CD4-positive, alpha-beta T cell (primary cell): ENCODE measurements around the gene SH3BGRL3. TPM values are rescaled to one million over a fixed set of nuclear protein-coding genes. Genes with fewer than 3 reads are reported as not detected.

ENCODE experiments used
- ATAC-seq: fragments of 200-7000 bp; cut with Tn5 transposase; one replicate; pipeline ENCODE4 v1.10.0; 2022; ENCODE audit warnings: mild to moderate bottlenecking; ENCODE audit not compliant: poor library complexity
- CTCF ChIA-PET: fragments of 350-600 bp; sonication (Branson Sonifier 250); formaldehyde crosslinking; loops from one replicate; lab custom pipeline; 2021; ENCODE audit warnings: antibody characterized with exemption, inconsistent platforms; lab: Charles Lee
- POLR2A ChIA-PET: fragments of 350-600 bp; sonication (Branson Sonifier 250); formaldehyde crosslinking; loops from one replicate; lab custom pipeline; 2021; ENCODE audit warnings: antibody characterized with exemption, inconsistent platforms; lab: Charles Lee
- DNase-seq, 14 experiments: peaks; one replicate each; pipeline ENCODE4 v3.0.0-alpha.2; 2013 to 2020; ENCODE audit warnings: mixed read lengths in 2 of 14
- H3K27ac ChIP-seq, 2 donors: one replicate each; pipeline versions ENCODE4 v1.5.1 to v1.7.0; 2013; ENCODE audit warnings: low read length in 2 of 2, low read depth in 1 of 2, mild to moderate bottlenecking in 1 of 2
- H3K27me3 ChIP-seq, 2 experiments: 1 replicate in 1 of 2; 2 replicates in 1 of 2; pipeline versions ENCODE4 v1.6.1 to v1.7.0; 2013; ENCODE audit warnings: low read length in 2 of 2, control low read depth in 1 of 2, mild to moderate bottlenecking in 1 of 2, moderate library complexity in 1 of 2; ENCODE audit not compliant: insufficient read depth in 2 of 2, control insufficient read depth in 1 of 2
- H3K36me3 ChIP-seq: one replicate; pipeline ENCODE4 v1.6.1; 2013; ENCODE audit warnings: low read length, control low read depth; ENCODE audit not compliant: insufficient read depth
- H3K4me1 ChIP-seq: one replicate; pipeline ENCODE4 v1.6.1; 2013; ENCODE audit warnings: low read length, control low read depth; ENCODE audit not compliant: insufficient read depth
- H3K4me3 ChIP-seq: one replicate; pipeline ENCODE4 v1.5.1; 2013; ENCODE audit warnings: mild to moderate bottlenecking, low read length, moderate library complexity
- H3K9me3 ChIP-seq, 2 experiments: 1 replicate in 1 of 2; 2 replicates in 1 of 2; pipeline versions ENCODE4 v1.6.1 to v1.7.0; 2013; ENCODE audit warnings: low read length in 2 of 2, mild to moderate bottlenecking in 2 of 2, control low read depth in 1 of 2, moderate library complexity in 1 of 2; ENCODE audit not compliant: control insufficient read depth in 1 of 2, insufficient read depth in 1 of 2
- H3K27ac Mint-ChIP-seq: one replicate; pipeline ENCODE4 v1.8.0; 2020; ENCODE audit warnings: mixed read lengths
- H3K27me3 Mint-ChIP-seq: one replicate; pipeline ENCODE4 v1.8.0; 2021; ENCODE audit warnings: mixed read lengths
- H3K36me3 Mint-ChIP-seq: one replicate; pipeline ENCODE4 v1.8.0; 2021; ENCODE audit warnings: low read depth, mixed read lengths
- H3K4me1 Mint-ChIP-seq: one replicate; pipeline ENCODE4 v1.8.0; 2021; ENCODE audit warnings: low read depth, mixed read lengths
- H3K4me3 Mint-ChIP-seq: one replicate; pipeline ENCODE4 v1.8.0; 2020; ENCODE audit warnings: mild to moderate bottlenecking, mixed read lengths
- H3K9me3 Mint-ChIP-seq: one replicate; pipeline ENCODE4 v1.8.0; 2020; ENCODE audit warnings: mixed read lengths
- intact Hi-C, 2 experiments: fragments of 100-400 bp; cut with DNase I in 1 of 2; cut with micrococcal nuclease in 1 of 2; formaldehyde crosslinking; loops; one replicate each; pipeline versions ENCODE4 v1.15.1 to v1.9.0; 2023 to 2025; cut with DNase I, micrococcal nuclease
- total RNA-seq, 174 experiments: library from RNA in 2 of 174; stranded (reverse) in 2 of 174; gene quantifications; one replicate each; pipeline ENCODE4 v1.2.3 and lab custom pipeline; 2021 to 2026
- TF ChIP-seq, protein P1 (sequence below): fragments of 200-600 bp; IDR thresholded peaks from one replicate; pipeline ENCODE4 v1.8.0; 2022; ENCODE audit warnings: antibody characterized with exemption, mild to moderate bottlenecking

The SH3BGRL3 gene
- total RNA-seq, 2 experiments from 2014 or later = 178 to 193 TPM

DNA sequence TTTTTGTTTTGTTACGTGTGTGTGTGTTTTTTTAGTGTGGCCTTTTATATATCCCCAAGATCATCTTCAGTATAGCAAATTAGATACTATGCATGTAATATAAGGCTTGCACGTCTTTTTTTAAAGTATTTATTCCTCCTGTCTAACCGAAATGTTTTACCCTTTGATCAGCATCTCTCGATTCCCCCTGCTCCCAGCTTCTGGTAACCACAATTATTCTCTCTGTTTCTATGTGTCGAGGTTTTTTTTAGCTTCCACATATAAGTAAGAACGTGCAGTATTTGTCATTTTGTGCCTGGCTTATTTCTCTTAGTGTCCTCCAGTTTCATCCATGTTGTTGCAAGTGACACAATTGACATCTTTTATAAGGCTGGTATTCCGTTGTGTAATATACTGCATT is 27.2 kb upstream of the SH3BGRL3 start:
- H3K36me3 ChIP-seq = peaks cover 34% of the 10 kb centered on the region
- Mint-ChIP-seq H3K4me3 (no peak overlapping the region), H3K36me3 (peaks cover 53% of the 10 kb centered on the region), H3K9me3 (no peaks in the 10 kb centered on the region), H3K27ac (no peak overlapping the region), H3K4me1 (peaks cover 4% of the 10 kb centered on the region), H3K27me3 (no peaks in the 10 kb centered on the region)
- TF ChIP-seq, protein P1, sequence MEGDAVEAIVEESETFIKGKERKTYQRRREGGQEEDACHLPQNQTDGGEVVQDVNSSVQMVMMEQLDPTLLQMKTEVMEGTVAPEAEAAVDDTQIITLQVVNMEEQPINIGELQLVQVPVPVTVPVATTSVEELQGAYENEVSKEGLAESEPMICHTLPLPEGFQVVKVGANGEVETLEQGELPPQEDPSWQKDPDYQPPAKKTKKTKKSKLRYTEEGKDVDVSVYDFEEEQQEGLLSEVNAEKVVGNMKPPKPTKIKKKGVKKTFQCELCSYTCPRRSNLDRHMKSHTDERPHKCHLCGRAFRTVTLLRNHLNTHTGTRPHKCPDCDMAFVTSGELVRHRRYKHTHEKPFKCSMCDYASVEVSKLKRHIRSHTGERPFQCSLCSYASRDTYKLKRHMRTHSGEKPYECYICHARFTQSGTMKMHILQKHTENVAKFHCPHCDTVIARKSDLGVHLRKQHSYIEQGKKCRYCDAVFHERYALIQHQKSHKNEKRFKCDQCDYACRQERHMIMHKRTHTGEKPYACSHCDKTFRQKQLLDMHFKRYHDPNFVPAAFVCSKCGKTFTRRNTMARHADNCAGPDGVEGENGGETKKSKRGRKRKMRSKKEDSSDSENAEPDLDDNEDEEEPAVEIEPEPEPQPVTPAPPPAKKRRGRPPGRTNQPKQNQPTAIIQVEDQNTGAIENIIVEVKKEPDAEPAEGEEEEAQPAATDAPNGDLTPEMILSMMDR = no peak
- ChIA-PET POLR2A (no interaction called here), CTCF (no interaction called here)
- no peaks in the 10 kb centered on the region for H3K9me3 ChIP-seq
- H3K27me3 ChIP-seq = no peaks in the 10 kb centered on the region
- no peak overlapping the region for H3K4me3 ChIP-seq
- intact Hi-C loops = loop anchor here in 1 of 2 experiments (10.0 kb wide), 1 partner anchor 168 kb away; no protein-coding TSS in a partner anchor
- ATAC-seq (no peak), DNase-seq (no peak)
- H3K27ac ChIP-seq = no peak overlapping the region
- H3K4me1 ChIP-seq = no peaks in the 10 kb centered on the region

DNA sequence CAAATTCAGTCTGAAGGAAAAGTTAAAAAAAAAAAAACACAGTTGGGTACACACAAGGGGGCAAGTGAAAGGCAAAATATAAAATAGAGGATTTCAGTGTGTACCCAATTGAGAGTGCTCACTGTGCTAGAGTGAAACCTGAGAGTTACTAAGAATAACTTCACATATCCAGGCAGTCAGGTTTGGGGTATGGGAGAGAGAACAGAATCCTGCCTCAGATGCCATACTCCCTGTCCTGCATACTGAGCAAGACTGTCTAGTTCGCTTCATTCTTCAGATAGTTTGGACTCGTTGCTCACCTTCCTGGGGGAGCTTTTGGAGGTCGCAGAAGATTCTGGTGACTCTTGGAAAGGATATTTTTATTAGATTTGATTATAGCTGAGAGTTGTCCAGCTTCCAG is 25.5 kb upstream of the SH3BGRL3 start:
- ATAC-seq (no peak), DNase-seq (no peak)
- Mint-ChIP-seq H3K36me3 (peaks cover 62% of the 10 kb centered on the region), H3K27ac (no peak overlapping the region), H3K4me3 (no peak overlapping the region), H3K4me1 (peaks cover 9% of the 10 kb centered on the region), H3K9me3 (no peaks in the 10 kb centered on the region), H3K27me3 (no peaks in the 10 kb centered on the region)
- TF ChIP-seq, protein P1 = no peak
- H3K4me1 ChIP-seq = no peaks in the 10 kb centered on the region
- H3K4me3 ChIP-seq = no peak overlapping the region
- no peak overlapping the region for H3K27ac ChIP-seq
- POLR2A ChIA-PET = no interaction called here
- peaks cover 49% of the 10 kb centered on the region for H3K36me3 ChIP-seq
- no peaks in the 10 kb centered on the region for H3K27me3 ChIP-seq
- intact Hi-C loops = loop anchor here in 1 of 2 experiments (10.0 kb wide), 1 partner anchor 170 kb away; no protein-coding TSS in a partner anchor
- CTCF ChIA-PET = interaction anchor here (1.5 kb wide), 1 partner anchor 21 kb away, joined by 3 read pairs; no protein-coding TSS in a partner anchor
- H3K9me3 ChIP-seq = no peaks in the 10 kb centered on the region

DNA sequence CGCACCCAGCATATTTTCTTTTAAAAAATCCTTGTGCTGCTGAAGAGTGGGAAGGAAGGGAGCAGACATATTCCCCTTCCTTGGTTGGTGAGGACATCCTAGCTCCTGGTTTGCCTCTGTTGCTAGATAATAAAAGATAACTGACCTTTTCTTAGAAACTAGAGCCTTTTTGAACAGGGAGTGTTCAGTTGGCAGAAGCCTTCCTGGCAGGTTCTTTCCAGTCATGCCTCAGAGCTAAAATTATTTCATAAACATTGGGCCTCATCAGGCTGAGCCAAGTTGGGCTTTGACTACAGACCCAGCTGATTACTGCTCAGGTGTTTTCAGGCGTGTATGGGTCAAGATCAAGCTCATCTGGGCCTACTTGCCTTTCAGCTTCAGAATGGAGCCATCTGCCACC is 22.7 kb upstream of the SH3BGRL3 start:
- H3K36me3 ChIP-seq = peaks cover 63% of the 10 kb centered on the region

More for the DNA sequence above, 22.7 kb upstream of the SH3BGRL3 start:
- H3K27ac ChIP-seq = no peak overlapping the region
- H3K4me1 Mint-ChIP-seq = peaks cover 9% of the 10 kb centered on the region
- no peaks in the 10 kb centered on the region for H3K27me3 ChIP-seq
- intact Hi-C loops = loop anchor here in 1 of 2 experiments (10.0 kb wide), 1 partner anchor 172 kb away; no protein-coding TSS in a partner anchor
- ChIA-PET CTCF (interaction anchor here (1.6 kb wide), 1 partner anchor 22 kb away, joined by 3 read pairs; the partner anchor contains the start of gene SH3BGRL3), POLR2A (interaction anchor here (0.7 kb wide), 1 partner anchor 24 kb away, joined by 3 read pairs; the partner anchor contains the start of gene CEP85)
- H3K9me3 Mint-ChIP-seq = no peaks in the 10 kb centered on the region
- no peaks in the 10 kb centered on the region for H3K27me3 Mint-ChIP-seq
- H3K9me3 ChIP-seq = no peaks in the 10 kb centered on the region
- no peak for ATAC-seq
- H3K4me3 Mint-ChIP-seq = no peak overlapping the region
- H3K36me3 Mint-ChIP-seq = peaks cover 74% of the 10 kb centered on the region
- H3K4me3 ChIP-seq = no peak overlapping the region
- TF ChIP-seq, protein P1 = no peak
- no peak overlapping the region for H3K27ac Mint-ChIP-seq
- DNase-seq = no peak
- no peaks in the 10 kb centered on the region for H3K4me1 ChIP-seq
